ENCODE data around the gene HCAR3. TPM values are rescaled to one million over a fixed set of nuclear protein-coding genes. Genes with fewer than 3 reads are reported as not detected.
A peak's percentile ranks its signal among the peaks of the same experiment; 100 is the strongest.
"Not testable (repeated sequence)": the region's sequence is repeated elsewhere in the genome, so short reads cannot be mapped to it uniquely, and the experiment has no call there.

HCAR3 gene
- total RNA-seq (2014; rRNA removed; shearing (Covaris generic)), result not detected in 2 replicates

- not testable (repeated sequence) for DNase-seq; H3K36me3 ChIP-seq (replicated peaks; ENCODE audit: control insufficient read depth, insufficient read depth, low read length); H3K4me3 ChIP-seq (ENCODE audit: insufficient read depth, low read depth, low read length); H3K27me3 ChIP-seq (ENCODE audit: control insufficient read depth, insufficient read depth, low read length)
Observed at GRCh38 chr12:122716658-122717057, at the start of gene HCAR3. HCAR3 (minus strand) TSS chr12:122716811; CDS start chr12:122716737, 74 bp downstream.

GRCh38 chr12:122757568-122757967 lies 41.0 kb upstream of the HCAR3 start:
- H3K27me3 ChIP-seq (ENCODE audit: control insufficient read depth, insufficient read depth, low read length), result no peaks in the 10 kb centered on the region
- no peak for DNase-seq
- peaks cover 37% of the 10 kb centered on the region for H3K36me3 ChIP-seq (replicated peaks; ENCODE audit: control insufficient read depth, insufficient read depth, low read length)
- no peak overlapping the region for H3K4me3 ChIP-seq (ENCODE audit: insufficient read depth, low read depth, low read length)

- Histone ChIP-seq H3K4me3 (ENCODE audit: insufficient read depth, low read depth, low read length) (no peak overlapping the region), H3K36me3 (replicated peaks; ENCODE audit: control insufficient read depth, insufficient read depth, low read length) (peaks cover 32% of the 10 kb centered on the region), H3K27me3 (ENCODE audit: control insufficient read depth, insufficient read depth, low read length) (no peaks in the 10 kb centered on the region)
- DNase-seq, result no peak
Observed at GRCh38 chr12:122754790-122755189, 38.2 kb upstream of the HCAR3 start.

GRCh38 chr12:122753319-122753650 lies 36.7 kb upstream of the HCAR3 start:
- peak overlapping the region; percentile 97 for H3K4me3 ChIP-seq (ENCODE audit: insufficient read depth, low read depth, low read length)
- no peak for DNase-seq

GRCh38 chr12:122752464-122753318 lies 36.1 kb upstream of the HCAR3 start, which contains the start of gene DENR:
DENR (plus strand) TSS chr12:122752824; CDS start chr12:122753702, 878 bp downstream.
- peak; percentile 98 for DNase-seq
- Histone ChIP-seq H3K27me3 (ENCODE audit: control insufficient read depth, insufficient read depth, low read length) (no peaks in the 10 kb centered on the region), H3K4me3 (ENCODE audit: insufficient read depth, low read depth, low read length) (peak within 1 kb of the TSS; percentile 97), H3K36me3 (replicated peaks; ENCODE audit: control insufficient read depth, insufficient read depth, low read length) (peaks cover 22% of the 10 kb centered on the region)

More at GRCh38 chr12:122753319-122753650, 36.7 kb upstream of the HCAR3 start:
- H3K36me3 ChIP-seq (replicated peaks; ENCODE audit: control insufficient read depth, insufficient read depth, low read length), result peaks cover 25% of the 10 kb centered on the region
- no peaks in the 10 kb centered on the region for H3K27me3 ChIP-seq (ENCODE audit: control insufficient read depth, insufficient read depth, low read length)

GRCh38 chr12:122750781-122751515 lies 34.3 kb upstream of the HCAR3 start:
- DNase-seq; H3K27me3 ChIP-seq (ENCODE audit: control insufficient read depth, insufficient read depth, low read length); H3K4me3 ChIP-seq (ENCODE audit: insufficient read depth, low read depth, low read length); H3K36me3 ChIP-seq (replicated peaks; ENCODE audit: control insufficient read depth, insufficient read depth, low read length): not testable (repeated sequence)

GRCh38 chr12:122749569-122750332 lies 33.1 kb upstream of the HCAR3 start:
- Histone ChIP-seq H3K27me3 (ENCODE audit: control insufficient read depth, insufficient read depth, low read length) (no peaks in the 10 kb centered on the region), H3K36me3 (replicated peaks; ENCODE audit: control insufficient read depth, insufficient read depth, low read length) (peaks cover 3% of the 10 kb centered on the region), H3K4me3 (ENCODE audit: insufficient read depth, low read depth, low read length) (no peak overlapping the region)
- DNase-seq, result peak; percentile 71

- no peak overlapping the region for H3K4me3 ChIP-seq (ENCODE audit: insufficient read depth, low read depth, low read length)
- H3K27me3 ChIP-seq (ENCODE audit: control insufficient read depth, insufficient read depth, low read length), result no peaks in the 10 kb centered on the region
- no peak for DNase-seq
- no peaks in the 10 kb centered on the region for H3K36me3 ChIP-seq (replicated peaks; ENCODE audit: control insufficient read depth, insufficient read depth, low read length)
Observed at GRCh38 chr12:122747224-122748135, 30.9 kb upstream of the HCAR3 start.

GRCh38 chr12:122743895-122744525 lies 27.4 kb upstream of the HCAR3 start:
- DNase-seq, result no peak
- Histone ChIP-seq H3K4me3 (ENCODE audit: insufficient read depth, low read depth, low read length) (no peak overlapping the region), H3K36me3 (replicated peaks; ENCODE audit: control insufficient read depth, insufficient read depth, low read length) (no peaks in the 10 kb centered on the region), H3K27me3 (ENCODE audit: control insufficient read depth, insufficient read depth, low read length) (no peaks in the 10 kb centered on the region)

- DNase-seq, result no peak
- Histone ChIP-seq H3K36me3 (replicated peaks; ENCODE audit: control insufficient read depth, insufficient read depth, low read length) (no peaks in the 10 kb centered on the region), H3K27me3 (ENCODE audit: control insufficient read depth, insufficient read depth, low read length) (no peaks in the 10 kb centered on the region), H3K4me3 (ENCODE audit: insufficient read depth, low read depth, low read length) (no peak overlapping the region)
Observed at GRCh38 chr12:122740351-122740750, 23.7 kb upstream of the HCAR3 start.

GRCh38 chr12:122738571-122738970 lies 22.0 kb upstream of the HCAR3 start:
- H3K4me3 ChIP-seq (ENCODE audit: insufficient read depth, low read depth, low read length), result no peak overlapping the region
- no peaks in the 10 kb centered on the region for H3K27me3 ChIP-seq (ENCODE audit: control insufficient read depth, insufficient read depth, low read length)
- H3K36me3 ChIP-seq (replicated peaks; ENCODE audit: control insufficient read depth, insufficient read depth, low read length), result no peaks in the 10 kb centered on the region
- DNase-seq, result no peak

- Histone ChIP-seq H3K4me3 (ENCODE audit: insufficient read depth, low read depth, low read length) (no peak overlapping the region), H3K27me3 (ENCODE audit: control insufficient read depth, insufficient read depth, low read length) (no peaks in the 10 kb centered on the region), H3K36me3 (replicated peaks; ENCODE audit: control insufficient read depth, insufficient read depth, low read length) (no peaks in the 10 kb centered on the region)
- DNase-seq, result no peak
Observed at GRCh38 chr12:122732611-122733010, 16.0 kb upstream of the HCAR3 start.

GRCh38 chr12:122732170-122732569 lies 15.6 kb upstream of the HCAR3 start:
- no peak for DNase-seq
- Histone ChIP-seq H3K36me3 (replicated peaks; ENCODE audit: control insufficient read depth, insufficient read depth, low read length) (no peaks in the 10 kb centered on the region), H3K4me3 (ENCODE audit: insufficient read depth, low read depth, low read length) (no peak overlapping the region), H3K27me3 (ENCODE audit: control insufficient read depth, insufficient read depth, low read length) (no peaks in the 10 kb centered on the region)

Measured in H7 (cell line).